ENCODE data around the gene S100A4. TPM values are rescaled to one million over a fixed set of nuclear protein-coding genes. Genes with fewer than 3 reads are reported as not detected.

S100A4 gene
- total RNA-seq, 1 experiment from 2014 or later = 384 TPM

DNA sequence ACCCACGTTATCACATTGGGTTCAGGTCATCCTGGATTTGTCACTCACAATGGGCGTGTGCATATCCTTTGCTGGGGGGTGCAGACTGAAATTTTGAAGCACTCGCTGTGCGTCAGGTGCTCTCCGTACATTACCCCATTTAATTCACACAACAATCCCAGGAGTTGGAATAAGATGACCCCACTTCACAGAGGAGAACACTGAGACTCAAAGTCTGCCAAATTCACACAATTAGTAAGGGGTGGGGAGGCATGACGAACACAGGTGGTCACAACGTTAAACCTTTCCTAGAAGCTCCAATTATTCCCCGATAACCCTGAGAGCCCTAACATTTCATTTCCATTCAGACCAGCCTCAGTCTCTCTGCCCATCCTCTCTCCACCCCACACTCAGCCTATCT is 23.9 kb upstream of the S100A4 start (continued):
- TF ChIP-seq, protein P1, sequence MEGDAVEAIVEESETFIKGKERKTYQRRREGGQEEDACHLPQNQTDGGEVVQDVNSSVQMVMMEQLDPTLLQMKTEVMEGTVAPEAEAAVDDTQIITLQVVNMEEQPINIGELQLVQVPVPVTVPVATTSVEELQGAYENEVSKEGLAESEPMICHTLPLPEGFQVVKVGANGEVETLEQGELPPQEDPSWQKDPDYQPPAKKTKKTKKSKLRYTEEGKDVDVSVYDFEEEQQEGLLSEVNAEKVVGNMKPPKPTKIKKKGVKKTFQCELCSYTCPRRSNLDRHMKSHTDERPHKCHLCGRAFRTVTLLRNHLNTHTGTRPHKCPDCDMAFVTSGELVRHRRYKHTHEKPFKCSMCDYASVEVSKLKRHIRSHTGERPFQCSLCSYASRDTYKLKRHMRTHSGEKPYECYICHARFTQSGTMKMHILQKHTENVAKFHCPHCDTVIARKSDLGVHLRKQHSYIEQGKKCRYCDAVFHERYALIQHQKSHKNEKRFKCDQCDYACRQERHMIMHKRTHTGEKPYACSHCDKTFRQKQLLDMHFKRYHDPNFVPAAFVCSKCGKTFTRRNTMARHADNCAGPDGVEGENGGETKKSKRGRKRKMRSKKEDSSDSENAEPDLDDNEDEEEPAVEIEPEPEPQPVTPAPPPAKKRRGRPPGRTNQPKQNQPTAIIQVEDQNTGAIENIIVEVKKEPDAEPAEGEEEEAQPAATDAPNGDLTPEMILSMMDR (IDR thresholded peaks at IDR 0.05 in 2 of 3, conservative IDR thresholded peaks at IDR 0.05 in 1 of 3; ENCODE audit: borderline replicate concordance in 1 of 3, insufficient read depth in 1 of 3, low read depth in 2 of 3, low read length in 2 of 3) = no peak

DNA sequence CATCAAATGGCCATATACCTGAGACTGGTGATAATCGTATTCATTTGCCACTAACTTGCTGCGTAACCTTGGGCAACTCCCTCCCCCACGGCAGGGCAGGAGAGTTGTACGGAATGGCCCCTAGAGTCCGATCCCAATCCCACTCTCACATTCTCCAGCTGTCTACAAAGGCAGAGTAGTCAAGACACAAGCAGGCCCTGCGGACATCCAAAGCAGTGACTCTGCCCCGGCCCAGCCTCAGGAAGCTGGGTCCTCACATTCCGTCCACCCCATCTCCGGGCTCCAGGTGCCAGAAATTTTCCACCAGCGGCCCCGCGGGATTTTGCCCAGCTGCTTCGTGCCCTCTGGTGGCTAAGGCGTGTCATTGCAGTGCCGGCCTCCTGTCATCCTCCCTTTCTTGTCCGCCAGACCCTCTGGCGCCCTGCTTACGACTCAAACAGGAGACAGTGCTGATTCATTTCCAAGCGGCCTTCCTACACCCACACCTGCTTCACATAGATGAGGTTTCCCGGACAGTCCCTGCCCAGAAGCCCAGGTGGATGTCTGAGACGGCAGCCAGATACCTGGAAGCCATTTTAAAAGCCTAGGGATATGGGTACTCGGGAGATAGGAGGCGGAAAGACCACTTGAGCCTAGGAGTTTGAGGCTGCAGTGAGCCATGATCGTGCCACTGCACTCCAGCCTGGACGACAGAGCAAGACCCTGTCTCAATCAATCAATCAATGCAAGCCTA is 22.9 kb upstream of the S100A4 start:
- Histone ChIP-seq H3K27ac (ENCODE audit: low read depth, low read length) (peak overlapping the region; percentile 100), H3K36me3 (ENCODE audit: control insufficient read depth in 1 of 2, insufficient read depth in 2 of 2, low read length in 2 of 2) (no peaks in the 10 kb centered on the region), H3K27me3 (ENCODE audit: insufficient read depth, low read length) (no peaks in the 10 kb centered on the region), H3K9ac (ENCODE audit: low read length) (peak overlapping the region; percentile 80), H3K9me2 (ENCODE audit: insufficient read depth) (no peaks in the 10 kb centered on the region), H3K4me1 (ENCODE audit: control insufficient read depth in 1 of 2, insufficient read depth in 2 of 2, low read length in 2 of 2) (peaks cover 68 to 85% of the 10 kb centered on the region in 2 experiments), H3K9me3 (ENCODE audit: control insufficient read depth in 1 of 2, insufficient read depth in 1 of 2, low read depth in 1 of 2, low read length in 2 of 2) (no peaks in the 10 kb centered on the region), H2AFZ (ENCODE audit: low read depth, low read length, poor library complexity, severe bottlenecking) (no peak overlapping the region), H3K79me2 (ENCODE audit: insufficient read depth, low read length) (no peaks in the 10 kb centered on the region), H3K4me3 (replicated peaks in 1 of 2; ENCODE audit: low read depth in 1 of 2, low read length in 2 of 2) (peak overlapping the region; percentile 29 to 35), H3K4me2 (ENCODE audit: low read length) (peak overlapping the region; percentile 68), H4K20me1 (ENCODE audit: insufficient read depth) (no peaks in the 10 kb centered on the region)
- ATAC-seq = peak; percentile 37
- ChIA-PET RAD21 (ENCODE audit: low non-redundant PET in 1 of 2, low total read pairs in 2 of 2, uncharacterized antibody in 2 of 2, unreplicated experiment in 2 of 2) (interaction anchor here (0.7 to 2.1 kb wide), 13 partner anchors 22 to 65 kb away, joined by 3 to 11 read pairs (median 4); partner anchors contain the start of genes CHTOP (in 1 of the 2), S100A13 (in 1 of the 2), S100A5 (in 1 of the 2) and S100A6 (in 1 of the 2)), CTCF (interaction anchor here (0.6 to 3.7 kb wide), 15 partner anchors 10 to 213 kb away, joined by 3 to 35 read pairs (median 6); partner anchors contain the start of genes S100A13, S100A14, S100A5 and S100A6), POLR2A (interaction anchor here (0.9 to 2.9 kb wide), 17 partner anchors 9 to 216 kb away, joined by 3 to 93 read pairs (median 5); partner anchors contain the start of genes CHTOP, S100A13, S100A16 and S100A4)
- no TSS peak for BruUV-seq (replicated peaks)
- no peak for TF ChIP-seq SP1 (IDR thresholded peaks at IDR 0.05; ENCODE audit: low read depth)
- TF ChIP-seq YY1 (IDR thresholded peaks at IDR 0.05; ENCODE audit: extremely low read depth, insufficient replicate concordance, low read depth, low read length) = peak; percentile 75
- TF ChIP-seq FOSL1 (IDR thresholded peaks at IDR 0.05; ENCODE audit: low read depth) = no peak
- TF ChIP-seq POLR2AphosphoS5 (IDR thresholded peaks at IDR 0.05; ENCODE audit: low read depth, low read length) = peak; percentile 53
- TF ChIP-seq EGR1 (IDR thresholded peaks at IDR 0.05; ENCODE audit: low read depth) = no peak
- TF ChIP-seq ELF1 (IDR thresholded peaks at IDR 0.05; ENCODE audit: borderline replicate concordance, low read depth) = no peak
- TF ChIP-seq EZH2phosphoT487 (IDR thresholded peaks at IDR 0.05; ENCODE audit: borderline replicate concordance) = no peak
- TF ChIP-seq JUND (IDR thresholded peaks at IDR 0.05) = no peak
- TF ChIP-seq, protein P1 (IDR thresholded peaks at IDR 0.05 in 2 of 3, conservative IDR thresholded peaks at IDR 0.05 in 1 of 3; ENCODE audit: borderline replicate concordance in 1 of 3, insufficient read depth in 1 of 3, low read depth in 2 of 3, low read length in 2 of 3) = peak in 2 of 3 experiments; percentile 95 to 98; a peak in 4 of 6 replicates
- peak; percentile 78 for TF ChIP-seq TCF7L2 (IDR thresholded peaks at IDR 0.05; ENCODE audit: borderline replicate concordance, extremely low read depth, insufficient read depth, insufficient read length)
- TF ChIP-seq SRF (IDR thresholded peaks at IDR 0.05; ENCODE audit: low read depth) = no peak
- TF ChIP-seq EZH2 (IDR thresholded peaks at IDR 0.05) = no peak
- intact Hi-C loops (cut with micrococcal nuclease) = loop anchor here (1.0 to 2.0 kb wide), 3 partner anchors 35 to 216 kb away; no protein-coding TSS in a partner anchor
- peak; percentile 88 for DNase-seq (ENCODE audit: low read depth, low spot score)
